GM23248 (cell line): ENCODE data around the gene BICRA. TPM values are rescaled to one million over a fixed set of nuclear protein-coding genes. Genes with fewer than 3 reads are reported as not detected.

Experiments
- DNase-seq: peaks from one replicate; pipeline ENCODE4 v3.0.0-alpha.2; 2015
- H2AFZ ChIP-seq: fragments of 200-600 bp; sonication (generic); 2 replicates; pipeline ENCODE4 v1.6.1; 2016; ENCODE audit warnings: antibody characterized with exemption
- H3F3A ChIP-seq: fragments of 200-600 bp; sonication (generic); 2 replicates; pipeline ENCODE4 v1.6.1; 2016; ENCODE audit warnings: mild to moderate bottlenecking, antibody characterized with exemption, mixed run types; ENCODE audit not compliant: insufficient read depth
- H3K27ac ChIP-seq: fragments of 200-600 bp; sonication (generic); 2 replicates; pipeline ENCODE4 v1.5.1; 2016; ENCODE audit warnings: mild to moderate bottlenecking
- H3K27me3 ChIP-seq: fragments of 200-600 bp; sonication (generic); replicated peaks from 2 replicates; pipeline ENCODE4 v1.6.1; 2016; ENCODE audit warnings: mild to moderate bottlenecking; ENCODE audit not compliant: insufficient read depth
- H3K36me3 ChIP-seq: fragments of 200-600 bp; sonication (generic); 2 replicates; pipeline ENCODE4 v1.6.1; 2016; ENCODE audit warnings: low read depth, mild to moderate bottlenecking
- H3K4me1 ChIP-seq: fragments of 200-600 bp; sonication (generic); 2 replicates; pipeline ENCODE4 v1.6.1; 2016; ENCODE audit warnings: mild to moderate bottlenecking; ENCODE audit not compliant: insufficient read depth
- H3K4me2 ChIP-seq: fragments of 200-600 bp; sonication (generic); one replicate; pipeline ENCODE4 v1.6.1; 2016; ENCODE audit warnings: mild to moderate bottlenecking; ENCODE audit not compliant: unreplicated experiment
- H3K4me3 ChIP-seq: fragments of 200-600 bp; sonication (generic); 2 replicates; pipeline ENCODE4 v1.5.1; 2016; ENCODE audit warnings: mild to moderate bottlenecking
- H3K79me2 ChIP-seq: fragments of 200-600 bp; sonication (generic); 2 replicates; pipeline ENCODE4 v1.6.1; 2016; ENCODE audit warnings: mild to moderate bottlenecking; ENCODE audit not compliant: insufficient read depth
- H3K9ac ChIP-seq: fragments of 200-600 bp; sonication (generic); 2 replicates; pipeline ENCODE4 v1.6.1; 2016; ENCODE audit warnings: mild to moderate bottlenecking
- H3K9me2 ChIP-seq: fragments of 200-600 bp; sonication (generic); 2 replicates; pipeline ENCODE4 v1.6.1; 2016; ENCODE audit warnings: mixed run types, mild to moderate bottlenecking, moderate library complexity; ENCODE audit not compliant: insufficient read depth
- H3K9me3 ChIP-seq: fragments of 200-600 bp; sonication (generic); one replicate; pipeline ENCODE4 v1.6.1; 2017; ENCODE audit warnings: low read depth
- H4K20me1 ChIP-seq: fragments of 200-600 bp; sonication (generic); 2 replicates; pipeline ENCODE4 v1.6.0; 2016; ENCODE audit not compliant: insufficient read depth
- EZH2 ChIP-seq: fragments of 200-600 bp; sonication (generic); IDR thresholded peaks from 2 replicates; pipeline ENCODE4 v1.6.1; 2018; ENCODE audit warnings: antibody characterized with exemption, mild to moderate bottlenecking; ENCODE audit not compliant: insufficient read depth, poor library complexity, severe bottlenecking
- EZH2phosphoT487 ChIP-seq: fragments of 200-600 bp; sonication (generic); IDR thresholded peaks from 2 replicates; pipeline ENCODE4 v1.6.1; 2018; ENCODE audit warnings: antibody characterized with exemption, moderate library complexity, mild to moderate bottlenecking, low read depth; ENCODE audit not compliant: insufficient read depth
- WGBS, 2 experiments: methylation state at CpG; one replicate each; pipeline ENCODE4 v1.1.6; 2015 to 2017; ENCODE audit warnings: low lambda C conversion rate in 2 of 2, low coverage in 1 of 2; ENCODE audit errors: missing lambda C conversion rate in 2 of 2; 5-methylcytosine and 5-hydroxymethylcytosine counted together
- in situ Hi-C: fragments of 300-500 bp; cut with MboI; formaldehyde crosslinking; loops from 2 replicates; pipeline ENCODE4 v1.15.0; 2020
- polyA plus RNA-seq: library from polyadenylated mRNA; unstranded; fragments of >200 nt; fragmentation: Nextera tagmentation; extraction: Ambion mirVana; gene quantifications from 2 replicates; pipeline ENCODE4 v1.2.1, GENCODE V29; 2016
- total RNA-seq: library from RNA; depleted of rRNA; stranded (reverse); fragments of >200 nt; shearing (Covaris generic); gene quantifications from 2 replicates; pipeline ENCODE4 v1.2.3, GENCODE V29; 2014

Gene BICRA
- total and polyA plus RNA-seq, 2 experiments from 2014 or later = 0.86 to 1.1 TPM

DNA sequence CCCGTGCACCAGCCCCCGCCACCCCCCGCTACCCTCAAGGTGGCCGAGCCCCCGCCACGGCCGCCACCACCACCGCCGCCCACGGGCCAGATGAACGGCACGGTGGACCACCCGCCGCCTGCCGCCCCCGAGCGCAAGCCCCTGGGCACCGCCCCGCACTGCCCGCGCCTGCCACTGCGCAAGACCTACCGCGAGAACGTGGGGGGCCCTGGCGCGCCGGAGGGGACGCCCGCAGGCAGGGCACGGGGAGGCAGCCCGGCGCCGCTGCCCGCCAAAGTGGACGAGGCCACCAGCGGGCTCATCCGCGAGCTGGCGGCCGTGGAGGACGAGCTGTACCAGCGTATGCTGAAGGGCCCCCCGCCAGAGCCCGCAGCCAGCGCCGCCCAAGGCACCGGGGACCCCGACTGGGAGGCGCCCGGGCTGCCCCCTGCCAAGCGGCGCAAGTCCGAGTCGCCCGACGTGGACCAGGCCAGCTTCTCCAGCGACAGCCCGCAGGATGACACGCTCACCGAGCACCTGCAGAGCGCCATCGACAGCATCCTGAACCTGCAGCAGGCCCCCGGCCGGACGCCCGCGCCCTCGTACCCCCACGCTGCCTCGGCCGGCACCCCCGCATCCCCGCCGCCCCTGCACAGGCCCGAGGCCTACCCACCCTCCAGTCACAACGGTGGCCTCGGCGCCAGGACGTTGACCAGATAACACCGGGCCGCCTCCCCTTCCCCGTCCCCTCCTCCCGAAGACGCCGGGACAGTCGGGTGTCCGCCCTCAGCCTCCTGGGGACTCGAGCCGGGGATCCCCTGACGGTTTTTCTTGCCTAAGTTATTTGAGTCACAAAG lies 93.0 kb downstream of the BICRA start:
- Histone ChIP-seq H3K4me2 (no peak overlapping the region), H4K20me1 (no peaks in the 10 kb centered on the region), H2AFZ (no peak overlapping the region), H3K4me3 (no peak overlapping the region), H3F3A (0 out of 2 replicates have a peak, but pooled peaks cover 15% of the 10 kb centered on the region), H3K4me1 (no peaks in the 10 kb centered on the region), H3K9me2 (no peaks in the 10 kb centered on the region), H3K27ac (no peak overlapping the region), H3K79me2 (no peaks in the 10 kb centered on the region), H3K9me3 (no peaks in the 10 kb centered on the region), H3K9ac (no peak overlapping the region), H3K27me3 (no peaks in the 10 kb centered on the region), H3K36me3 (peaks cover 16% of the 10 kb centered on the region; the same call in 1 of the 2 replicates)
- in situ Hi-C loops = loop anchor here (10.0 kb wide), 1 partner anchor 407 kb away; no protein-coding TSS in a partner anchor
- no peak for DNase-seq
- 95 to 97% methylated on average over 36 to 89 of the region's 91 CpGs for WGBS, 2 experiments
- TF ChIP-seq EZH2phosphoT487 (no peak), EZH2 (no peak)

DNA sequence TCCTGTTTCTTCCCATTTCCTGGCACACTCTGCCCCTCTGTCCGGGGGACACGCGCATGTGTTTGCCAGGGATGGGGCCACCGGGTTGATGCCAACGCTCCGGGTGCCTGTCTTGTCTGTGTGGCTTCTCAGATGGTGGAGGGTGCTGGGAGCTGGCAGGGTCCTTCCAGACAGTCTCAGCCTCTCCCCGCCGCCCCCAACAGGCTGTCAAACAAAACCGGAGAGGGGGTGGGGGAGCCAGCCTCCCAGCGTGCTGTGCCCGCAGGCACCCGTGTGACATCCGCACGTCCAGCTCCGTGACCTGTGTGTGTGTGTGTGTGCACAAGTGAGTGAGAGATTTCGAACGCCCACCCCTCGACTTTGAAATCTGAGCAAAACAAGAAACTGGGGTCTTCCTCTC lies 93.7 kb downstream of the BICRA start:
- no peak overlapping the region for H3K9ac ChIP-seq
- H3K27me3 ChIP-seq = no peaks in the 10 kb centered on the region
- no peak overlapping the region for H2AFZ ChIP-seq
- no peak overlapping the region for H3K27ac ChIP-seq
- TF ChIP-seq EZH2phosphoT487 = no peak
- no peak for TF ChIP-seq EZH2
- H3K9me3 ChIP-seq = no peaks in the 10 kb centered on the region
- 0 out of 2 replicates have a peak, but pooled peaks cover 12% of the 10 kb centered on the region for H3F3A ChIP-seq
- in situ Hi-C loops = loop anchor here (10.0 kb wide), 1 partner anchor 408 kb away; no protein-coding TSS in a partner anchor
- H3K4me3 ChIP-seq = no peak overlapping the region
- WGBS, 2 experiments = 84 to 86% methylated on average over 15 to 18 of the region's 18 CpGs
- H4K20me1 ChIP-seq = no peaks in the 10 kb centered on the region
- H3K9me2 ChIP-seq = no peaks in the 10 kb centered on the region
- no peak overlapping the region for H3K4me2 ChIP-seq
- no peaks in the 10 kb centered on the region for H3K79me2 ChIP-seq
- peaks cover 16% of the 10 kb centered on the region; the same call in 1 of the 2 replicates for H3K36me3 ChIP-seq
- no peak for DNase-seq
- no peaks in the 10 kb centered on the region for H3K4me1 ChIP-seq

DNA sequence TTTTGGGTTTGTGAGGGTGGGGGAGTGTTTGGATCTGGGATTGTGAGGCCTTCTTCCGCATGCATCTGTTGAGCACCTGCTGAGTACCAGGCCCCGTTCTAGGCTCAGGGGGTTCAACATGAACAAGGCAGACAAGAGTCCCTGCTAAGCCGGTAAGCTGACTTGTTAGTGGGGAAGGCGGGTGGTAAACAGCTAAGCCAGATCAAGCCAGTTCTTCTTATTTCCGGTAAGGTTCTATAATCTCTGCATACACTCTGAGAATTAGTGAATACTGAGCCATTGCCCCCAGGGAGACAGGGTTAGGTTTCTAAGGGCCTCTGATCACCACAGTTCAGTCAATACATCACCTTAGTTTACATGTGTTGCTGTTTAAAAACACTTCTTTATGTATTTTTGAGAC lies 94.4 kb downstream of the BICRA start:
- WGBS, 2 experiments = 89 to 93% methylated on average over 5 of the region's 5 CpGs
- Histone ChIP-seq H3K4me1 (no peaks in the 10 kb centered on the region), H3K27me3 (no peaks in the 10 kb centered on the region), H3K9me3 (no peaks in the 10 kb centered on the region), H3K4me2 (no peak overlapping the region), H3K27ac (no peak overlapping the region), H3K9me2 (no peaks in the 10 kb centered on the region), H3F3A (0 out of 2 replicates have a peak, but pooled peaks cover 9% of the 10 kb centered on the region), H3K79me2 (no peaks in the 10 kb centered on the region), H2AFZ (no peak overlapping the region), H3K36me3 (peaks cover 16% of the 10 kb centered on the region; the same call in 1 of the 2 replicates), H4K20me1 (no peaks in the 10 kb centered on the region), H3K4me3 (no peak overlapping the region), H3K9ac (no peak overlapping the region)
- DNase-seq = no peak
- TF ChIP-seq EZH2phosphoT487 (no peak), EZH2 (no peak)
- in situ Hi-C loops = loop anchor here (10.0 kb wide), 1 partner anchor 408 kb away; no protein-coding TSS in a partner anchor

DNA sequence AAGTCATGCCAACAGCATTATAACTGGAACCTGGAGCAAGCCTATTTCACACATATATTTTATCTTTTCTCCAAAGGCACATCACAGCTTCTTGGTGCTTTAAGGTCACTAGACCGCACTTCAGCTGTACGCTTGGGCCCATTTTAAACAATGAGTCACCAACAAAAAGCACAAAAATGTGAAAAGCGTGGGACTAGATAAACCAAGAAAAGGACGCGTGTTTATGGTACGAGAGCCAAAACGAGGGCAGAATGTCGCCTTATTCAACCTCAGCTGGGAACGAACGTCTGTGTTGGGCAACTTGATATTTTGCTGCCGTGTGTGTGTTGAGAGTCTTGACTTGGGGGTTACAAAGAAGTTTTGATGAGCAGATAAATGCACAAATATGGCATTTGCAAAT lies 95.1 kb downstream of the BICRA start:
- Histone ChIP-seq H3K4me2 (no peak overlapping the region), H3K9ac (no peak overlapping the region), H3K9me3 (no peaks in the 10 kb centered on the region), H3K9me2 (no peaks in the 10 kb centered on the region), H4K20me1 (no peaks in the 10 kb centered on the region), H3K4me3 (no peak overlapping the region), H3K4me1 (no peaks in the 10 kb centered on the region), H3K27ac (no peak overlapping the region), H3K36me3 (peaks cover 16% of the 10 kb centered on the region; the same call in 1 of the 2 replicates), H3K79me2 (no peaks in the 10 kb centered on the region), H3K27me3 (no peaks in the 10 kb centered on the region), H2AFZ (no peak overlapping the region), H3F3A (0 out of 2 replicates have a peak, but pooled peaks cover 9% of the 10 kb centered on the region)
- WGBS, 2 experiments = 85 to 89% methylated on average over 11 of the region's 11 CpGs
- no peak for DNase-seq
- TF ChIP-seq EZH2phosphoT487 (no peak), EZH2 (no peak)
- in situ Hi-C loops = loop anchor here (10.0 kb wide), 1 partner anchor 409 kb away; no protein-coding TSS in a partner anchor
